Measurements from ENCODE around the gene WDFY4.
A peak's percentile ranks its signal among the peaks of the same experiment; 100 is the strongest.

Gene WDFY4

DNA sequence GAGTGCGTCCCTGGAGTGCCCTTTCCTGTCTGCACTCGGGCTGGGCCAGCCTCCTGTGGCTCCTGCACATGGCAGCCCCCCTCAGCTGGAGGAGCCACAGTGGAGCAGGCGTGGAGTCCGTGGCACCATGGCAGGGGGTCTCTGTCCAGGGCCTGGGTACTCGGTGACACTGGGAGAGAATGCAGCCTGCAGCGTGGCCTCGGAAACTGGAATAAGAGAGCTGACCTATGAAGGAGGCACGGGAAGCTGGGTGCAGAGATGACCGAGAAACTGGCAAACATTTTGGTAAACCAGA lies 25.8 kb upstream of the WDFY4 start:
- DNase-seq (no peak), ATAC-seq (replicated peaks) (no peak)
- H3K27me3 Mint-ChIP-seq = peaks cover 12 to 14% of the 10 kb centered on the region in 2 donors
- H3K4me1 Mint-ChIP-seq (ENCODE audit: low read depth in 2 of 2) = peaks cover 11 to 12% of the 10 kb centered on the region in 2 donors
- H3K27ac Mint-ChIP-seq = no peak overlapping the region
- H3K4me3 Mint-ChIP-seq = no peak overlapping the region
- H3K9me3 Mint-ChIP-seq = no peaks in the 10 kb centered on the region
- no peaks in the 10 kb centered on the region for H3K36me3 Mint-ChIP-seq (ENCODE audit: insufficient read depth)

DNA sequence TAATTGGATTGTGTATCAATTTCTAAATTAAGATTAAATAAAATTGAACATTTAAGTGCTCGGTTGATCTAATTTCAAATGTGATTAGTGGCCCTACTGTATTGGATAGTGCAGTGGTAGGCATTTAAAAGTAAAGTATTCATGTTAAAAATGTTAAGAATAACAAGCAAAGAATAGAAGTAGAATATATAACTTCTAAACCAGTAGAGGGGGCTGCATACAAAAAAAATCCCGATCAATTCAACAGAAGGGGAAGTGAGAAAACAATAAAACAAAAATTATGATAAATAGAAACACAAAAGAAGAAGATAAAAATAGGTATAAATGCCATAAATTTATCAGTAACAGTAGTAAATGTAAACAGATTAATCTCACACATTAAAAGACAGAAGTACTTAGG lies 24.9 kb upstream of the WDFY4 start:
- H3K36me3 Mint-ChIP-seq (ENCODE audit: insufficient read depth) = no peaks in the 10 kb centered on the region
- ATAC-seq (replicated peaks) (no peak), DNase-seq (no peak)
- H3K27ac Mint-ChIP-seq = no peak overlapping the region
- peaks cover 11 to 12% of the 10 kb centered on the region in 2 donors for H3K4me1 Mint-ChIP-seq (ENCODE audit: low read depth in 2 of 2)
- no peak overlapping the region for H3K4me3 Mint-ChIP-seq
- H3K27me3 Mint-ChIP-seq = peaks cover 10 to 16% of the 10 kb centered on the region in 2 donors
- H3K9me3 Mint-ChIP-seq = peaks cover under 1 to 2% of the 10 kb centered on the region in 2 donors

DNA sequence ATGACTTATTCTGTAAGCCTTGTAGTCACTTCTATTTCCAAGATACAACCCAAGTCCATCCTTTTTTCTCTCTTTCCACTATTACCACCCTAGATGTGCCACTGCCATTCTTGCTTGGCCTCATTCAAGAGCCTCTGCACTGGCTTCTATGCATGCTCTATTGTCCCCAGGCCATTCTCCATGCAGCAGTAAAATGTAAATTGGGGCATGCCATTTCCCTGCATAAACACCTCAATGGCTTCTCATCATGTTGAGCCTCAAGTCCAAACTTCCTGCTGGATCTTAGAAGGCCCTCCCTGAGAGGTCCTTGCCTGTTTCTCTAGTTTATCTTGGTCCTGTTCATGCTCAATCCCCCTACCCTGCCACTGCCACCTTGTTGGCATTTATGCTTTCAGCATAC lies 23.2 kb upstream of the WDFY4 start:
- Mint-ChIP-seq H3K9me3 (peaks cover 6 to 7% of the 10 kb centered on the region in 2 donors), H3K4me1 (ENCODE audit: low read depth in 2 of 2) (peaks cover 9 to 11% of the 10 kb centered on the region in 2 donors), H3K27me3 (peaks cover 9 to 27% of the 10 kb centered on the region in 2 donors), H3K27ac (no peak overlapping the region), H3K36me3 (ENCODE audit: insufficient read depth) (no peaks in the 10 kb centered on the region), H3K4me3 (no peak overlapping the region)
- no peak for DNase-seq
- no peak for ATAC-seq (replicated peaks)

DNA sequence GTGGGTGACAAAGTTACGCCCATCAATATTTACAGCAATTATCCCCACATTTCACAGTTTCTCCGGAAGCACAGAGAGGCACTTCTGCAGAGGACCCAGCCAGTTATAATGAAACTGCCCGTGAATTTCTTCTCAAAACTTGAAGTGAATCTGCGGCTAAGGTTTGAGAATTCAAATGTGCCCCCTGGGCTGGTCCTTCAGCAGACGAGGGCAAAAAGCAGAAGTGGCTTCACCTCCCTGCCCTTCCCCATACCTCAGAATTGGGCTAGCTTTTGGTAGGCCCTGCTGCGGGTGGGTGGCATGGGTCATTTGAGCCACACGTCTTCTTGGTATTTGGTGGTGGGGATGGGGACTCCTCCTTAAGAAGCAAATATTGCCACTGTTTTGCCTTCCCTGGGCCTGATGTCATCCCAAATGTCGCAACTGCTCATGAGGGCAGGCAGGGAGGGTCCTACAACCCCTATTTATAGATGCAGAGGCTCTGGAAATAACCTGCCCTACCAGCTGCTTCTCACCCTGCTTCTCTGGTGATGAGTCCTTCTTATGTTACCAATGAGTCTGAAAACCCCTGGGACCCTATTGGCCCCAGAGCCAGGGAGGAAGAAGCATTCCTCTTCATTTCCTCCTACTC lies 16.6 kb upstream of the WDFY4 start:
- H3K27ac Mint-ChIP-seq = no peak overlapping the region
- peak; percentile 50 for ATAC-seq (replicated peaks)
- H3K9me3 Mint-ChIP-seq = peaks cover 6 to 7% of the 10 kb centered on the region in 2 donors
- no peaks in the 10 kb centered on the region for H3K4me1 Mint-ChIP-seq (ENCODE audit: low read depth in 2 of 2)
- no peak overlapping the region for H3K4me3 Mint-ChIP-seq
- DNase-seq = no peak
- peaks cover 14 to 41% of the 10 kb centered on the region in 2 donors for H3K27me3 Mint-ChIP-seq
- no peaks in the 10 kb centered on the region for H3K36me3 Mint-ChIP-seq (ENCODE audit: insufficient read depth)

DNA sequence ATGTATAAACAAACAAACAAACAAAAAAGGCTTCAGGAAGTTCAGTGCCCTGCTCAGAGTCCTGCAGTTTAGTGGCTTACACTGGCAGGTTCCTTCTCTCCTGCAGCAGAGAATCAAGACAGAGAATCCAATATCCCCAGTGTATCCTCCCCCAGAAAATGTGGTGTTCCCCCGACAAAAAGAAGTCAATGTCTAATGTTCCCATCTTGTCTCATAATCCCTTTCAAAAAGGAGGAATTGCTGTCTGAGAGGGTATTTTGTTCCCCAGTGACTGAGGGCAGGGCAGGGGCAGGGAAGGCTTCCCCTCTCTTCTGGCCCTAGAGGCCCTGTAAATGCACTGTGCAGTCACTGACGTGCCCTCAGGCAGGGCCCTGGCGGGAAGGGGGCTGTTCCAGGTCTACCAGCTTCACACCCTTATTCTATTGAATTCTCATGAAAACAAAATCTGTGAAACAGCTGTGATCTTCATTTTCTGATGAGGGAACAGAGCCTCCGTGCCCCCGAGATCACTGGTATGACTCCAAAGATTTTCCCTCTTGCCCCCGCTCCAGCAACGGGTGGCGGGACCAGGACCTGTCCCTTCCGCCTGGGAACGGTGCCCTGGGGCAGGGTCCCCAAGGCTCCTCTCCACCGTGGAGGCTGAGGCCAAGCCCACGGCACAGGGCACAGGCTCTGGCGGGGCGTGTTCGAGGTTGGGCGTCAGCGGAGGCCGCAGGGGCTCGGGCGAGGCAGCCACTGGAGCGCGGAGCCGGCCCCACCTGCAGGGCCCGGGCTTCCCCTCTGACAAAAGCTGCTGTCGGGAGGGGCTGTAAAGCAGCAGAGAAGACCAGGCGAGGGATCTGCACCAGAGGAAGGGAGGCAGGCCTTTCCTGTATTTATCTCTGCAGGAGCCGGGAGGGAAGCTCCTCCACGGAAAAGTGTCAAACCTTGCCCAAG lies 13.4 kb upstream of the WDFY4 start:
- Mint-ChIP-seq H3K4me3 (no peak overlapping the region), H3K9me3 (no peaks in the 10 kb centered on the region), H3K4me1 (ENCODE audit: low read depth in 2 of 2) (no peaks in the 10 kb centered on the region), H3K36me3 (ENCODE audit: insufficient read depth) (no peaks in the 10 kb centered on the region), H3K27me3 (peaks cover 14 to 29% of the 10 kb centered on the region in 2 donors), H3K27ac (peak overlapping the region in 1 of 2 donors; percentile 51)
- DNase-seq (no peak), ATAC-seq (replicated peaks) (peak; percentile 75)

DNA sequence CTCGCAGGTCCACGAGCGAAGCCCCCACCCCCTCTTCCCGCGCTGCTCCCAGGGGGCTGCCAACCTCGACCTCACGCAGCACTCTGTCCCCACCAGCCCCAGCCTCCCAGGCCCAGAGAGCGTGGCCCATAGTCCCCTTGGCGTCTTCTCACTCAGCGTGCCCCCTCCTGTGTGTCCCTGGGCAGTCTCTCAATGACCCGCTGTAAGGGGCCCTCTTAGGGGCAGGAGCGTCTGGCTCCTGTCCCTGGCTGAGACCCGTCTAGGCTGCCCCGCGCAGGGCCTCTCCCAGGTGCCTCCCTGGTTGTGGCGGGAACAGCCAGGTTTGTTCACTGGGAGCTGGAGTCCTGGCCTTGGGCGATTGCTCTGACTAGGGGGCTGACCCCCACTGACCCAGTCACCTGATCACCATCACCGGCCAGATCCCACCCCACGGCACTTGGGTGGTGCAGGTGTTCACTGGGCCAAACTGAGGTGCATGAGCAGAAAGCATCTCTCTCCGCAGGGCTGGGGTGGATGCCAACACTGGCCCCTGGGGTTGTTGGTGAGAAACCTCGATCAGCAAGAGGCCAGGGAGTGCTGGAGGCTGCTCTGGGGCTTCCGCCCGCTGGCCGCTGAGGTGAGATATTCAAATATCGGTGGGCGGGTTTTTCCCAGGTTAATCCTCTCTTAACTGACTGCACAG lies 12.6 kb upstream of the WDFY4 start:
- H3K4me3 Mint-ChIP-seq = no peak overlapping the region
- no peaks in the 10 kb centered on the region for H3K36me3 Mint-ChIP-seq (ENCODE audit: insufficient read depth)
- peaks cover 14 to 29% of the 10 kb centered on the region in 2 donors for H3K27me3 Mint-ChIP-seq
- H3K4me1 Mint-ChIP-seq (ENCODE audit: low read depth in 2 of 2) = no peaks in the 10 kb centered on the region
- H3K9me3 Mint-ChIP-seq = no peaks in the 10 kb centered on the region
- ATAC-seq (replicated peaks) = peak; percentile 23
- DNase-seq = no peak
- H3K27ac Mint-ChIP-seq = no peak overlapping the region

DNA sequence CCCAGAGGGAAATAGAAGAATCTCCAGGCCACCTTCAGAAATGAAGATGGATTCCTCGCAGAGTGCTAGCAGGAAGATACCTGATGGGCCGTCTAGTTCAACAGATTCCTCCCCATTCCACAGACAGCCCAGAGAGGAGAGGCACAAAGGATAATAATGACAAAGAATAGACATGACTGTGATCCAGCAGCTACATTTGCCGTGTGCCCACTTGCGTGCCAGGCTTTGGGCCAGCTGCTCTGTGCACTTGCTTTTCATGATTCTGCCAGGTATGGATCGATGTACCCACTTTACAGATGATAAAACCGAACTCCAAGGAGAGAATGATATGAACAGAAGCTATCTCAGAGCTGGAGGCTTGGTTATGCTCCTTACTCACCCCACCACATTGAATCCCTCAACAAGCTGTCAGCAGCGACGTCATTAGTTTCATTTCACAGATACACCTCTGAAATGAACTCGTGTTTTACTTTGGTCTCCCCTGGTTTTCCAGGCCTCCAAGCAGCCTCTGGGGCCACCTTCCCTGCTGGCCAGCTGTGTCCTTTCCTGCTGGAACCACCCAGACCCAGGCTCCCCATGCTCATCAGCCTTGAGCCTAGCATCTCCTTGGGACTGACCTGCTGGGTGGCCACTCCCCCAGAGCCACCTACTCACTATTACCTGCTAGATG lies 11.9 kb upstream of the WDFY4 start:
- Mint-ChIP-seq H3K27me3 (peaks cover 14 to 29% of the 10 kb centered on the region in 2 donors), H3K4me1 (ENCODE audit: low read depth in 2 of 2) (no peaks in the 10 kb centered on the region), H3K4me3 (no peak overlapping the region), H3K36me3 (ENCODE audit: insufficient read depth) (no peaks in the 10 kb centered on the region), H3K9me3 (no peaks in the 10 kb centered on the region), H3K27ac (no peak overlapping the region)
- ATAC-seq (replicated peaks) (no peak), DNase-seq (no peak)

DNA sequence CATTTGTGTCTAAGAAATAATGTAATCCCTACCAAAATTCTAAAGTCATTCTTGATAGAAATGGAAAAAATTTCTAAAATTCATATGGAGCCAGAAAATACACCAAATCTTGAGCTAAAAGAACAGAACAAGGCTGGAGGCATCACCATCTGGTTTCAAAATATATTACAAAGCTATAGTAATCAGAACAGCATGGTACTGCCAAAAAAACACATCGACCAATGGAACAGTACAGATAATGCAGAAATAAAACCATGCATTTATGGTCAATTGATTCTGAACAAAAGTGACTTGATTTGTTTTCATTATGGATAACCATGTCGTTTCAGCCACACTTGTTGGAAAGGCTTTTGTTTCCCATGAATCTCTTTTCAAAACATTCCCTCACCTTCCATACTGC lies 7.0 kb upstream of the WDFY4 start:
- peaks cover 2 to 5% of the 10 kb centered on the region in 2 donors for H3K9me3 Mint-ChIP-seq
- no peak overlapping the region for H3K27ac Mint-ChIP-seq
- H3K36me3 Mint-ChIP-seq (ENCODE audit: insufficient read depth) = no peaks in the 10 kb centered on the region
- H3K4me1 Mint-ChIP-seq (ENCODE audit: low read depth in 2 of 2) = no peaks in the 10 kb centered on the region
- H3K4me3 Mint-ChIP-seq = no peak overlapping the region
- no peak for ATAC-seq (replicated peaks)
- H3K27me3 Mint-ChIP-seq = peaks cover 0 to 17% of the 10 kb centered on the region in 2 donors
- no peak for DNase-seq

DNA sequence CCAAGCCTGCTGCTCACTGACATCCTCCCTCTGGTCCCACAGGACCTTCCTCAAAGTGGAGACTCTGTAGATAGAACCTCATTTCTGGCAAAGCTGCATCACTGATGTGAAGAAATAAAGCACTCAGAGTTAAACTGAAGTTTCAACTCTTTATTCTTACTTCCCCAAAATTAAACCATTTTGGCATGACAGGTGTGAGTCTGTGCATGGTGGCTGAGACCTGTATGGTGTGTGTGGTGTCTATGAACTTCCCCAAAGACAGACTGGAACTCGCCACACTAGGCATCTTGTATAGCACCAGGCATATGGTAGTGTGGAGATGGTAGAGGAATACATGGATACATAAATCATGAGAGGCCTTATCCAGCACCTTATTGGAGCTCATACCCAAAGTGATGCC lies 6.6 kb upstream of the WDFY4 start:
- Mint-ChIP-seq H3K27me3 (peaks cover 0 to 13% of the 10 kb centered on the region in 2 donors), H3K9me3 (peaks cover 2 to 5% of the 10 kb centered on the region in 2 donors), H3K36me3 (ENCODE audit: insufficient read depth) (no peaks in the 10 kb centered on the region), H3K27ac (no peak overlapping the region), H3K4me1 (ENCODE audit: low read depth in 2 of 2) (no peaks in the 10 kb centered on the region), H3K4me3 (no peak overlapping the region)
- no peak for DNase-seq
- no peak for ATAC-seq (replicated peaks)

DNA sequence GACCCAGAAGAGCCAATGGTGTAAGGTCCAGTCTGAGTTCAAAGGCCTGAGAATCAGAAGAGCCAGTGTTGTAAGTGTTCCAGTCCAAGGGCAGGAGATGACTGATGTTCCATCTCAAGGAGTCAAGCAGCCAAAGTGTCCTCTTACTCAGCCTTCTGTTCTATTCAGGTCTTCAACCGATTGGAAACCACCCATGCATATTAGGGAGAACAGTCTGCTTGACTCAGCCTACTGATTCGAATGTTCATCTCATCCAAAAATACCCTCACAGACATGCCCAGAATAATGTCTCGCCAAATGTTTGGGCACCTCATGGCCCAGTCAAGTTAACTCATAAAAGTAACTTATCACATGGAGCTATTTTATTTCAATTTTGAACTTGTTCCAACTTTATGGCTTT lies 2.9 kb upstream of the WDFY4 start:
- Mint-ChIP-seq H3K4me1 (ENCODE audit: low read depth in 2 of 2) (no peaks in the 10 kb centered on the region), H3K9me3 (peaks cover 2 to 5% of the 10 kb centered on the region in 2 donors), H3K27ac (no peak overlapping the region), H3K4me3 (no peak overlapping the region), H3K27me3 (peaks cover 18 to 40% of the 10 kb centered on the region in 2 donors), H3K36me3 (ENCODE audit: insufficient read depth) (no peaks in the 10 kb centered on the region)
- DNase-seq = no peak
- no peak for ATAC-seq (replicated peaks)

DNA sequence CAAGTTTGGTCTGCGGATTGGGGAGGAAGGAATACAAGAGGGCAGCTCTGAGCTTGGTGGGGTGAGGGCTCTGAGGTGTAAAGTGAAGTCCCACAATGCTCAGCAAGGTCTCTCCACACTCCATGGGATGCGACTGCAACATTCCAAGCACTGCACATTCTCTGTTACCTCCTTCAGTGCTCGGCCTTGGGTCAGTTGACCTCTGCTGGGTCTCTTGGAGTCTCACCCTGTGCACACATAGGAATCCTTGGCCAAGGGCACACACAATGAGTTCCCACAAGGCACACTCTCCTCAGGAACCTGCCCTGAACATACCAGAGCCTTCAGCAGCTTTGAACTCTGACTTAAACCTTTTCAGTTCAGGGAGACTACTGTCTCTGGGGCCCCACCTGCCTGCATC lies 2.4 kb upstream of the WDFY4 start:
- no peak for ATAC-seq (replicated peaks)

DNA sequence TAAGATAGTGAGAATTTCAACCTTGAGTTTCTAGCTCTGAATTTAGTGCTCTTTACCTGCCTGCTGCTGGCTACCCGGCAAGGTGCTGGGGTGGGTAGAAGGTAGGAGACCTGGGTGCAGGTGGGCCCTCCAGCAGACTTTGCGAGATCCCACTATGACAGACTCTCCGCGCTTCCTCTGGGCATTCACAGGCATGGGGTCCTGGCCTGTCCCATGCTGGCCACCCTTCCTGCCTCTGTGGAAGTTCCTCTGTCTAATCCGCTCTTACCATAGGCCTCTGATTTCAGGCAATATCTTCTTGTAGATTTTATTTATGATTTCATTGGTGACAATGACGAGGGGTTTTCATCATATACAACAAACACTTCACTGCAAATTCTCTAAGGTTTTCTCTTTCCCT lies 1.2 kb upstream of the WDFY4 start:
- Mint-ChIP-seq H3K36me3 (ENCODE audit: insufficient read depth) (no peaks in the 10 kb centered on the region), H3K27me3 (peaks cover 25 to 40% of the 10 kb centered on the region in 2 donors), H3K27ac (no peak overlapping the region), H3K4me3 (no peak overlapping the region), H3K9me3 (peaks cover 0 to 5% of the 10 kb centered on the region in 2 donors), H3K4me1 (ENCODE audit: low read depth in 2 of 2) (no peaks in the 10 kb centered on the region)
- ATAC-seq (replicated peaks) (no peak), DNase-seq (no peak)

More for the DNA sequence above, 2.4 kb upstream of the WDFY4 start:
- H3K27ac Mint-ChIP-seq = no peak overlapping the region
- no peak for DNase-seq
- H3K36me3 Mint-ChIP-seq (ENCODE audit: insufficient read depth) = no peaks in the 10 kb centered on the region
- peaks cover 2 to 5% of the 10 kb centered on the region in 2 donors for H3K9me3 Mint-ChIP-seq
- H3K4me1 Mint-ChIP-seq (ENCODE audit: low read depth in 2 of 2) = no peaks in the 10 kb centered on the region
- no peak overlapping the region for H3K4me3 Mint-ChIP-seq
- H3K27me3 Mint-ChIP-seq = peaks cover 18 to 40% of the 10 kb centered on the region in 2 donors

DNA sequence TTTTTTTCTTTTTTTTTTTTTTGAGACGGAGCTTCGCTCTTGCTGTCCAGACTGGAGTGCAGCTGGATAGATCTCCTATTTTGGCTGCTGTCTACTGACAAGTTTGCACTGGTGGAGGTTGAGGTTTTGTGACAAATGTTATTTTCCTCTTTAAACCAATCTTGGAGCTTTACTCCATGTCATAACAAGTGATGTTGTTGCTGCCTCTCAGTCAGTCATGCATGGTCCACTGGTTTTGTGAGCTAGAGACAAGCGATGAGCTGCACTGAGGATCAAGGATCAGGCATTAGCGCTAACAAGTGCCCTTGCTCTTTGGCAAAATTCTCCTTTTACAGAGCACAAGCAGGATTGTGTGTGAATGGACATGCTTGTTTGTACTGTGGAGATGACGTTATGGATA lies 805 bp upstream of the WDFY4 start:
- no peaks in the 10 kb centered on the region for H3K4me1 Mint-ChIP-seq (ENCODE audit: low read depth in 2 of 2)
- H3K27ac Mint-ChIP-seq = no peak overlapping the region

More for the DNA sequence above, 805 bp upstream of the WDFY4 start:
- Mint-ChIP-seq H3K36me3 (ENCODE audit: insufficient read depth) (no peaks in the 10 kb centered on the region), H3K4me3 (no peak overlapping the region), H3K9me3 (peaks cover 0 to 1% of the 10 kb centered on the region in 2 donors), H3K27me3 (peaks cover 29 to 40% of the 10 kb centered on the region in 2 donors)
- no peak for DNase-seq
- ATAC-seq (replicated peaks) = peak; percentile 22

All from effector memory CD8-positive, alpha-beta T cell (primary cell).